ENCODE data around the gene CDYL2. TPM values are rescaled to one million over a fixed set of nuclear protein-coding genes. Genes with fewer than 3 reads are reported as not detected.

Gene CDYL2
- total RNA-seq, 4 donors from 2014 or later: 0.83 to 6.5 (median 3.6) TPM

GRCh38 chr16:80837533-80838147, 33.2 kb upstream of the CDYL2 start:
- no peak for DNase-seq (ENCODE audit: extremely low spot score)
- no peak overlapping the region for H3K27ac ChIP-seq (replicated peaks in 1 of 4)
- H3K9me3 ChIP-seq: no peaks in the 10 kb centered on the region
- intact Hi-C loops (cut with DNase I): no loop called here
- no peaks in the 10 kb centered on the region for H3K36me3 ChIP-seq
- H3K27me3 ChIP-seq: no peaks in the 10 kb centered on the region
- H3K4me3 ChIP-seq: no peak overlapping the region
- no peaks in the 10 kb centered on the region for H3K4me1 ChIP-seq
- no peak for TF ChIP-seq POLR2A (IDR thresholded peaks at IDR 0.05; ENCODE audit: low read depth)
- no peak for TF ChIP-seq EP300 (IDR thresholded peaks at IDR 0.05)
- TF ChIP-seq, protein P1, sequence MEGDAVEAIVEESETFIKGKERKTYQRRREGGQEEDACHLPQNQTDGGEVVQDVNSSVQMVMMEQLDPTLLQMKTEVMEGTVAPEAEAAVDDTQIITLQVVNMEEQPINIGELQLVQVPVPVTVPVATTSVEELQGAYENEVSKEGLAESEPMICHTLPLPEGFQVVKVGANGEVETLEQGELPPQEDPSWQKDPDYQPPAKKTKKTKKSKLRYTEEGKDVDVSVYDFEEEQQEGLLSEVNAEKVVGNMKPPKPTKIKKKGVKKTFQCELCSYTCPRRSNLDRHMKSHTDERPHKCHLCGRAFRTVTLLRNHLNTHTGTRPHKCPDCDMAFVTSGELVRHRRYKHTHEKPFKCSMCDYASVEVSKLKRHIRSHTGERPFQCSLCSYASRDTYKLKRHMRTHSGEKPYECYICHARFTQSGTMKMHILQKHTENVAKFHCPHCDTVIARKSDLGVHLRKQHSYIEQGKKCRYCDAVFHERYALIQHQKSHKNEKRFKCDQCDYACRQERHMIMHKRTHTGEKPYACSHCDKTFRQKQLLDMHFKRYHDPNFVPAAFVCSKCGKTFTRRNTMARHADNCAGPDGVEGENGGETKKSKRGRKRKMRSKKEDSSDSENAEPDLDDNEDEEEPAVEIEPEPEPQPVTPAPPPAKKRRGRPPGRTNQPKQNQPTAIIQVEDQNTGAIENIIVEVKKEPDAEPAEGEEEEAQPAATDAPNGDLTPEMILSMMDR (IDR thresholded peaks at IDR 0.05): no peak
- no peak for TF ChIP-seq POLR2AphosphoS5 (IDR thresholded peaks at IDR 0.05)
- WGBS: 78% methylated on average over 9 of the region's 9 CpGs

DNA sequence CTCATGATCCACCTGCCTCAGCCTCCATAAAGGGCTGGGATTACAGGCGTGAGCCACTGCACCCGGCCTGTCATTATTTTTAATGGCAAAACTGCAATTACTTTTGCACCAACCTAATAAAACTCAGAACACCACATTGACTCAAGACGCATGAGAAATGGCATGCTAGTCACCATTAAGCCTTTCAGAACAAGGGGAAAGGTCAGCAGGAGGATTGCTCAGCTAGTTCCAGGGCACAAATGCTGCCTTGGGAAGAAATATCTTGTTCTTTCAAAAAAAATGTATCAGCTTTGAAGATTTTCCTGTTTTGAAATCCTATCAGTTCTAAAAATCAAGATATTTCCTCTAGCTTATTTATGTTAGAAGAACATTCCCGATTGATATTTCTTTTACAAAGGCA, 32.4 kb upstream of the CDYL2 start:
- WGBS: 69% methylated on average over 4 of the region's 4 CpGs
- Histone ChIP-seq H3K36me3 (no peaks in the 10 kb centered on the region), H3K4me1 (no peaks in the 10 kb centered on the region), H3K9me3 (no peaks in the 10 kb centered on the region), H3K4me3 (no peak overlapping the region), H3K27ac (replicated peaks in 1 of 4) (no peak overlapping the region), H3K27me3 (no peaks in the 10 kb centered on the region)
- intact Hi-C loops (cut with DNase I): no loop called here
- DNase-seq (ENCODE audit: extremely low spot score): no peak
- TF ChIP-seq POLR2AphosphoS5 (IDR thresholded peaks at IDR 0.05): no peak

DNA sequence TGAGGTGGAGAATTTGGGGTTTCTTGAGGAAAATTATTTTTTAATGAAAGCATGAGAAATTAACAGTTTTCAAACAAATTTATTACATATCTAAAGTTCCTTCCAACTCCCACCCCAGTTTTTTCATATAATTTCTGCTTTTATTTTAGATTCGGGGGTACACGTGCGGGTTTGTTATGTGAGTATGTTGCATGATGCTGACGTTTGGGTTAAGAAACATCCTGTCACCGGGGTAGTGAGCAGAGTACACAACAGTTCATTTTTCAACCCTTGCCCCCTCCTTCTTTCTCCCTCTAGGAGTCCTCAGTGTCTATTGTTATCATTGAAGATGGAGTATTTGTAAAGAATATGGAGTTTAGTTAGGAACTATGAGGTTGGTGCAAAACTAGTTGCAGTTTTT, 31.8 kb upstream of the CDYL2 start:
- 74% methylated on average over 5 of the region's 5 CpGs for WGBS
- TF ChIP-seq POLR2AphosphoS5 (IDR thresholded peaks at IDR 0.05) (no peak), EP300 (IDR thresholded peaks at IDR 0.05) (no peak), POLR2A (IDR thresholded peaks at IDR 0.05; ENCODE audit: low read depth) (no peak)
- TF ChIP-seq, protein P1 (IDR thresholded peaks at IDR 0.05): no peak
- DNase-seq (ENCODE audit: extremely low spot score): no peak
- Histone ChIP-seq H3K9me3 (no peaks in the 10 kb centered on the region), H3K27ac (replicated peaks in 1 of 4) (no peak overlapping the region), H3K4me3 (no peak overlapping the region), H3K27me3 (no peaks in the 10 kb centered on the region), H3K4me1 (no peaks in the 10 kb centered on the region), H3K36me3 (no peaks in the 10 kb centered on the region)
- intact Hi-C loops (cut with DNase I): no loop called here

DNA sequence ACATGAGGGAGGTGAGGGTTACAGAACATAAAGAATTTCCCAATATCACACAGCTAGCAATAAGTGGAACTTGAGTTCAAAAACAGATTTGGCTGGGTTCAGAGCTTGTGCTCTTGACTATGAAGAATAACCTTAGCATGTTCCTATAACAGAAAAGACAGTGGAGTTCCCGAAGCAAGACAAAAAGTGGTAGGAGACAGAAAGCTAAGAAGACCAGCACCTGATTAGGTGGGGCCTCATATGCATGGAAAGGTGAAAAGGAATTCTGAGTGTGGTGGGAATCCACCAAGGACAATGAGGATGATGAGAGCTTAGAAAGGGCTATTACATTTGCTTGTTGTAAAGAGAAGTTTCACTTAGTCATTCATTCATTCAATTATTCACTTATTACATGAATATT, 26.6 kb upstream of the CDYL2 start:
- Histone ChIP-seq H3K27ac (replicated peaks in 1 of 4) (no peak overlapping the region), H3K4me3 (no peak overlapping the region), H3K9me3 (peaks cover 0 to 3% (median 0%) of the 10 kb centered on the region in 4 donors), H3K27me3 (no peaks in the 10 kb centered on the region), H3K36me3 (no peaks in the 10 kb centered on the region), H3K4me1 (no peaks in the 10 kb centered on the region)
- intact Hi-C loops (cut with DNase I): no loop called here
- 100% methylated on average over 1 of the region's 1 CpG for WGBS
- DNase-seq (ENCODE audit: extremely low spot score): no peak
- TF ChIP-seq, protein P1 (IDR thresholded peaks at IDR 0.05): no peak
- no peak for TF ChIP-seq POLR2AphosphoS5 (IDR thresholded peaks at IDR 0.05)

GRCh38 chr16:80828495-80828894, 24.1 kb upstream of the CDYL2 start:
- Histone ChIP-seq H3K4me1 (no peaks in the 10 kb centered on the region), H3K27ac (replicated peaks in 1 of 4) (no peak overlapping the region), H3K4me3 (no peak overlapping the region), H3K9me3 (peaks cover 0 to 8% (median 0%) of the 10 kb centered on the region in 4 donors), H3K36me3 (no peaks in the 10 kb centered on the region), H3K27me3 (no peaks in the 10 kb centered on the region)
- TF ChIP-seq POLR2A (IDR thresholded peaks at IDR 0.05; ENCODE audit: low read depth) (no peak), POLR2AphosphoS5 (IDR thresholded peaks at IDR 0.05) (no peak), EP300 (IDR thresholded peaks at IDR 0.05) (no peak)
- TF ChIP-seq, protein P1 (IDR thresholded peaks at IDR 0.05): no peak
- DNase-seq (ENCODE audit: extremely low spot score): peak; percentile 66
- 52% methylated on average over 4 of the region's 4 CpGs for WGBS
- intact Hi-C loops (cut with DNase I): no loop called here
